Keratinocyte (primary cell): ENCODE results near the gene SPATS2. TPM values are rescaled to one million over a fixed set of nuclear protein-coding genes. Genes with fewer than 3 reads are reported as not detected.

Experiments
- DNase-seq: peaks from one replicate; pipeline ENCODE4 v3.0.0-alpha.2; 2011; ENCODE audit warnings: low read depth, missing footprints, low spot score
- FAIRE-seq: peaks from 2 replicates; lab custom pipeline; 2011; peaks lifted over from hg19 to GRCh38; lab: Jason Lieb, UNC
- H2AFZ ChIP-seq: 2 replicates; pipeline ENCODE4 v1.6.0; 2012; ENCODE audit warnings: low read length, control low read depth, inconsistent platforms; ENCODE audit not compliant: control insufficient read depth
- H3K27ac ChIP-seq: 2 replicates; pipeline ENCODE4 v1.5.1; 2011; ENCODE audit warnings: low read length; ENCODE audit not compliant: control insufficient read depth, insufficient read depth
- H3K27me3 ChIP-seq: 3 replicates; pipeline ENCODE4 v1.6.0; 2011; ENCODE audit warnings: low read length; ENCODE audit not compliant: control insufficient read depth, insufficient read depth; ENCODE audit errors: extremely low read depth
- H3K36me3 ChIP-seq, 2 experiments: 2 replicates in 1 of 2; 3 replicates in 1 of 2; pipeline ENCODE4 v1.5.1; 2011; ENCODE audit warnings: low read length in 2 of 2, mild to moderate bottlenecking in 1 of 2; ENCODE audit not compliant: control insufficient read depth in 2 of 2, insufficient read depth in 2 of 2; ENCODE audit errors: extremely low read depth in 1 of 2
- H3K4me1 ChIP-seq: 3 replicates; pipeline ENCODE4 v1.5.1; 2011; ENCODE audit warnings: low read length; ENCODE audit not compliant: control insufficient read depth, insufficient read depth; ENCODE audit errors: extremely low read depth
- H3K4me2 ChIP-seq: 3 replicates; pipeline ENCODE4 v1.6.0; 2011; ENCODE audit warnings: low read depth, low read length; ENCODE audit not compliant: control insufficient read depth, insufficient read depth; ENCODE audit errors: extremely low read depth
- H3K4me3 ChIP-seq, 3 experiments: fragments of 200-600 bp in 1 of 3; sonication (generic) in 1 of 3; 2 replicates in 2 of 3; 3 replicates in 1 of 3; pipeline ENCODE4 v1.5.1; 2011 to 2016; ENCODE audit warnings: low read length in 3 of 3, mild to moderate bottlenecking in 3 of 3, control low read depth in 2 of 3, inconsistent platforms in 1 of 3, low read depth in 1 of 3, mixed read lengths in 1 of 3, mixed run types in 1 of 3, moderate library complexity in 1 of 3; ENCODE audit not compliant: control insufficient read depth in 2 of 3, insufficient read depth in 2 of 3; ENCODE audit errors: extremely low read depth in 1 of 3
- H3K79me2 ChIP-seq: 2 replicates; pipeline ENCODE4 v1.6.0; 2012; ENCODE audit warnings: low read length; ENCODE audit not compliant: control insufficient read depth, insufficient read depth
- H3K9ac ChIP-seq: 3 replicates; pipeline ENCODE4 v1.6.0; 2011; ENCODE audit warnings: low read length; ENCODE audit not compliant: control insufficient read depth, insufficient read depth; ENCODE audit errors: extremely low read depth
- H3K9me1 ChIP-seq: 3 replicates; pipeline ENCODE4 v1.6.0; 2011; ENCODE audit warnings: low read length; ENCODE audit not compliant: control insufficient read depth, insufficient read depth; ENCODE audit errors: extremely low read depth
- H3K9me3 ChIP-seq: 2 replicates; pipeline ENCODE4 v1.5.1; 2012; ENCODE audit warnings: low read depth, low read length; ENCODE audit not compliant: control insufficient read depth
- H4K20me1 ChIP-seq: 3 replicates; pipeline ENCODE4 v1.6.0; 2011; ENCODE audit warnings: low read length; ENCODE audit not compliant: control insufficient read depth, insufficient read depth; ENCODE audit errors: extremely low read depth
- CTCF ChIP-seq, 3 experiments: IDR thresholded peaks in 1 of 3; conservative IDR thresholded peaks in 1 of 3; optimal IDR thresholded peaks in 1 of 3; 2 replicates in 2 of 3; 3 replicates in 1 of 3; pipeline versions ENCODE3 to v1.5.1; 2011; ENCODE audit warnings: low read length in 3 of 3, mild to moderate bottlenecking in 3 of 3, moderate library complexity in 2 of 3, control low read depth in 1 of 3, inconsistent platforms in 1 of 3; ENCODE audit not compliant: insufficient read depth in 2 of 3; ENCODE audit errors: extremely low read depth in 1 of 3
- EZH2 ChIP-seq: IDR thresholded peaks from one replicate; pipeline ENCODE4 v1.6.1; 2012; ENCODE audit warnings: inconsistent platforms, mild to moderate bottlenecking, low read length, moderate library complexity
- dilution Hi-C: fragments of 300-500 bp; cut with MboI; formaldehyde crosslinking; loops from one replicate; pipeline ENCODE4 v1.7.0; 2020; ENCODE audit warnings: low sequenced_read_pairs; ENCODE audit not compliant: extremely low pct_ligation_motif_present
- polyA plus RNA-seq, 5 experiments: library from polyadenylated mRNA; depleted of rRNA in 3 of 5; stranded (reverse) in 3 of 5; stranded (forward) in 1 of 5; unstranded in 1 of 5; fragments of >200 nt; gene quantifications; 1 replicate in 1 of 5; 2 replicates in 3 of 5; 3 replicates in 1 of 5; pipeline versions ENCODE4 v1.2.1 to v1.2.3, GENCODE V29; 2011 to 2012; ENCODE audit warnings: missing spikeins in 2 of 5, low read depth in 1 of 5, low replicate concordance in 1 of 5

The SPATS2 gene
- polyA plus RNA-seq, 1 donor (not counting 4 experiments of a cell fraction or from before 2014, with no cell fraction given): 47.9 TPM

- FAIRE-seq: no peak
- Histone ChIP-seq H3K9me3 (no peaks in the 10 kb centered on the region), H2AFZ (no peak overlapping the region), H3K9ac (no peak overlapping the region), H3K4me3 (no peak overlapping the region), H3K27me3 (peaks cover 70% of the 10 kb centered on the region), H3K36me3 (no peaks in the 10 kb centered on the region), H3K79me2 (no peaks in the 10 kb centered on the region), H3K27ac (no peak overlapping the region), H3K4me1 (peaks cover 18% of the 10 kb centered on the region), H4K20me1 (no peaks in the 10 kb centered on the region), H3K4me2 (no peak overlapping the region), H3K9me1 (no peaks in the 10 kb centered on the region)
- no peak for DNase-seq
- dilution Hi-C loops: no loop called here
- TF ChIP-seq EZH2 (no peak), CTCF (optimal IDR thresholded peaks at IDR 0.05 in 1 of 3, IDR thresholded peaks at IDR 0.05 in 1 of 3, conservative IDR thresholded peaks at IDR 0.05 in 1 of 3; ENCODE audit: extremely low read depth in 1 of 3, insufficient read depth in 2 of 3, low read length in 3 of 3) (no peak)
These were observed 26.1 kb upstream of the SPATS2 start for GRCh38 chr12:49340971-49341776.

- DNase-seq: no peak
- TF ChIP-seq CTCF (optimal IDR thresholded peaks at IDR 0.05 in 1 of 3, IDR thresholded peaks at IDR 0.05 in 1 of 3, conservative IDR thresholded peaks at IDR 0.05 in 1 of 3; ENCODE audit: extremely low read depth in 1 of 3, insufficient read depth in 2 of 3, low read length in 3 of 3) (no peak), EZH2 (no peak)
- no peak overlapping the region for H3K4me2 ChIP-seq
- no peak overlapping the region for H2AFZ ChIP-seq
- H3K9ac ChIP-seq: no peak overlapping the region
- no peaks in the 10 kb centered on the region for H3K79me2 ChIP-seq
- H3K36me3 ChIP-seq: no peaks in the 10 kb centered on the region
- H3K9me3 ChIP-seq: no peaks in the 10 kb centered on the region
- H3K27ac ChIP-seq: no peak overlapping the region
- peaks cover 71% of the 10 kb centered on the region for H3K27me3 ChIP-seq
- H3K9me1 ChIP-seq: no peaks in the 10 kb centered on the region
- dilution Hi-C loops: no loop called here
- FAIRE-seq: no peak
- H3K4me1 ChIP-seq: peaks cover 21% of the 10 kb centered on the region
- no peak overlapping the region for H3K4me3 ChIP-seq
- no peaks in the 10 kb centered on the region for H4K20me1 ChIP-seq
These were observed 25.5 kb upstream of the SPATS2 start for GRCh38 chr12:49341777-49342065.
